ENCODE data around the gene BEST3.
"Not testable (repeated sequence)": the region's sequence is repeated elsewhere in the genome, so short reads cannot be mapped to it uniquely, and the experiment has no call there.

Gene BEST3

GRCh38 chr12:69687390-69687789 is 11.7 kb downstream of the BEST3 start:
- DNase-seq, result no peak

- DNase-seq, result no peak
Observed at GRCh38 chr12:69686731-69687130, 12.4 kb downstream of the BEST3 start.

- no peak for DNase-seq
Observed at GRCh38 chr12:69685810-69686209, 13.3 kb downstream of the BEST3 start.

- no peak for DNase-seq
Observed at GRCh38 chr12:69684466-69684865, 14.6 kb downstream of the BEST3 start.

- DNase-seq, result no peak
Observed at GRCh38 chr12:69682110-69682755, 16.9 kb downstream of the BEST3 start.

- DNase-seq, result no peak
Observed at GRCh38 chr12:69679119-69679518, 20.0 kb downstream of the BEST3 start.

GRCh38 chr12:69676257-69677012 is 22.7 kb downstream of the BEST3 start:
- DNase-seq, result no peak

GRCh38 chr12:69672195-69672594 is 26.9 kb downstream of the BEST3 start:
- no peak for DNase-seq

GRCh38 chr12:69671597-69671996 is 27.5 kb downstream of the BEST3 start:
- DNase-seq, result no peak

- no peak for DNase-seq
Observed at GRCh38 chr12:69666798-69667197, 32.3 kb downstream of the BEST3 start.

GRCh38 chr12:69664930-69665377 is 34.1 kb downstream of the BEST3 start:
- DNase-seq, result not testable (repeated sequence)

GRCh38 chr12:69663726-69664125 is 35.4 kb downstream of the BEST3 start:
- no peak for DNase-seq

- no peak for DNase-seq
Observed at GRCh38 chr12:69662764-69663163, 36.3 kb downstream of the BEST3 start.

GRCh38 chr12:69661386-69661785 is 37.7 kb downstream of the BEST3 start:
- no peak for DNase-seq

- DNase-seq, result no peak
Observed at GRCh38 chr12:69660164-69660863, 38.8 kb downstream of the BEST3 start.

GRCh38 chr12:69658203-69658602 is 40.9 kb downstream of the BEST3 start:
- DNase-seq, result no peak

GRCh38 chr12:69657376-69658137 is 41.5 kb downstream of the BEST3 start:
- no peak for DNase-seq

- DNase-seq, result no peak
Observed at GRCh38 chr12:69655616-69656340, 43.3 kb downstream of the BEST3 start.

GRCh38 chr12:69653703-69654102 is 45.4 kb downstream of the BEST3 start:
- DNase-seq, result no peak

- no peak for DNase-seq
Observed at GRCh38 chr12:69651922-69652321, 47.2 kb downstream of the BEST3 start.

- DNase-seq, result no peak
Observed at GRCh38 chr12:69649529-69649928, 49.6 kb downstream of the BEST3 start.

GRCh38 chr12:69648476-69648875 is 50.6 kb downstream of the BEST3 start:
- DNase-seq, result no peak

Measured in activated CD8-positive, alpha-beta memory T cell treated with anti-CD3 and anti-CD28 coated beads, Interleukin-2, amount 50 U/mL, for 4 hours (primary cell).